HG03060 (cell line): ENCODE measurements around the gene RPS6KA2.
"Not testable (repeated sequence)": the region's sequence is repeated elsewhere in the genome, so short reads cannot be mapped to it uniquely, and the experiment has no call there.

ENCODE experiments used
- ATAC-seq: cut with Tn5 transposase; IDR thresholded peaks from one replicate; pipeline ENCODE4 v1.9.1; 2021; ENCODE audit warnings: low read depth, moderate number of reproducible peaks; ENCODE audit not compliant: unreplicated experiment

Gene RPS6KA2

GRCh38 chr6:166539543-166539942, 87.5 kb downstream of the RPS6KA2 start:
- ATAC-seq, result no peak

- not testable (repeated sequence) for ATAC-seq
These were observed 88.1 kb downstream of the RPS6KA2 start for GRCh38 chr6:166539011-166539385.

- ATAC-seq, result no peak
These were observed 88.6 kb downstream of the RPS6KA2 start for GRCh38 chr6:166538297-166539010.

- no peak for ATAC-seq
These were observed 92.2 kb downstream of the RPS6KA2 start for GRCh38 chr6:166534658-166535406.

GRCh38 chr6:166533205-166533824, 93.7 kb downstream of the RPS6KA2 start:
- no peak for ATAC-seq

- no peak for ATAC-seq
These were observed 94.7 kb downstream of the RPS6KA2 start for GRCh38 chr6:166532302-166532701.

- no peak for ATAC-seq
These were observed 96.6 kb downstream of the RPS6KA2 start for GRCh38 chr6:166530211-166531095.

GRCh38 chr6:166529586-166529985, 97.5 kb downstream of the RPS6KA2 start:
- no peak for ATAC-seq

GRCh38 chr6:166529058-166529457, 98.0 kb downstream of the RPS6KA2 start:
- not testable (repeated sequence) for ATAC-seq

- no peak for ATAC-seq
These were observed 99.2 kb downstream of the RPS6KA2 start for GRCh38 chr6:166527849-166528248.

GRCh38 chr6:166526937-166527336, 100.1 kb downstream of the RPS6KA2 start:
- no peak for ATAC-seq

- no peak for ATAC-seq
These were observed 101.5 kb downstream of the RPS6KA2 start for GRCh38 chr6:166525567-166525966.

- no peak for ATAC-seq
These were observed 103.1 kb downstream of the RPS6KA2 start for GRCh38 chr6:166523782-166524559.

- no peak for ATAC-seq
These were observed 105.9 kb downstream of the RPS6KA2 start for GRCh38 chr6:166520905-166521834.

GRCh38 chr6:166516251-166516884, 110.7 kb downstream of the RPS6KA2 start:
- ATAC-seq, result no peak

GRCh38 chr6:166515072-166515810, 111.8 kb downstream of the RPS6KA2 start:
- ATAC-seq, result no peak

GRCh38 chr6:166514196-166514595, 112.9 kb downstream of the RPS6KA2 start:
- no peak for ATAC-seq

- peak; percentile 95 for ATAC-seq
These were observed 114.5 kb downstream of the RPS6KA2 start for GRCh38 chr6:166512567-166512966.
